Fibroblast of lung (primary cell): ENCODE results near the gene L1CAM. TPM values are rescaled to one million over a fixed set of nuclear protein-coding genes. Genes with fewer than 3 reads are reported as not detected.

ENCODE experiments used
- DNase-seq, 2 donors: peaks; one replicate each; pipeline versions ENCODE4 v3.0.0 to v3.0.0-alpha.2; 2010; ENCODE audit warnings: low read depth in 2 of 2
- H2AFZ ChIP-seq: 2 replicates; pipeline ENCODE4 v1.5.1; 2012; ENCODE audit warnings: low read length, control low read depth, inconsistent platforms
- H3K27ac ChIP-seq: 2 replicates; pipeline ENCODE4 v1.5.1; 2011; ENCODE audit warnings: low read length, control low read depth; ENCODE audit not compliant: insufficient read depth
- H3K27me3 ChIP-seq: 2 replicates; pipeline ENCODE4 v1.5.1; 2011; ENCODE audit warnings: mild to moderate bottlenecking, low read length; ENCODE audit not compliant: control insufficient read depth, insufficient read depth
- H3K36me3 ChIP-seq: 2 replicates; pipeline ENCODE4 v1.5.1; 2011; ENCODE audit warnings: low read length; ENCODE audit not compliant: control insufficient read depth, insufficient read depth
- H3K4me1 ChIP-seq: 2 replicates; pipeline ENCODE4 v1.5.1; 2011; ENCODE audit warnings: low read length; ENCODE audit not compliant: control insufficient read depth, insufficient read depth; ENCODE audit errors: extremely low read depth
- H3K4me2 ChIP-seq: 2 replicates; pipeline ENCODE4 v1.5.1; 2011; ENCODE audit warnings: low read length, control low read depth; ENCODE audit not compliant: insufficient read depth; ENCODE audit errors: extremely low read depth
- H3K4me3 ChIP-seq, 4 experiments: fragments of 200-600 bp in 1 of 4; sonication (generic) in 1 of 4; replicated peaks in 1 of 4; 2 replicates each; pipeline ENCODE4 v1.5.1; 2011 to 2016; ENCODE audit warnings: low read length in 4 of 4, low read depth in 3 of 4, mild to moderate bottlenecking in 3 of 4, control low read depth in 2 of 4, inconsistent platforms in 1 of 4, mixed read lengths in 1 of 4; ENCODE audit not compliant: insufficient read depth in 1 of 4; ENCODE audit errors: control extremely low read depth in 1 of 4
- H3K79me2 ChIP-seq: 2 replicates; pipeline ENCODE4 v1.5.1; 2012; ENCODE audit warnings: mild to moderate bottlenecking, low read length, inconsistent platforms; ENCODE audit not compliant: control insufficient read depth, insufficient read depth
- H3K9ac ChIP-seq: 2 replicates; pipeline ENCODE4 v1.5.1; 2011; ENCODE audit warnings: mild to moderate bottlenecking, low read length, control low read depth; ENCODE audit not compliant: insufficient read depth
- H3K9me3 ChIP-seq: 2 replicates; pipeline ENCODE4 v1.5.1; 2012; ENCODE audit warnings: low read depth, low read length; ENCODE audit not compliant: control insufficient read depth, insufficient read depth
- H4K20me1 ChIP-seq: 2 replicates; pipeline ENCODE4 v1.5.1; 2011; ENCODE audit warnings: low read length; ENCODE audit not compliant: control insufficient read depth, insufficient read depth; ENCODE audit errors: extremely low read depth
- CTCF ChIP-seq, 2 donors: IDR thresholded peaks in 1 of 2; conservative IDR thresholded peaks in 1 of 2; 1 replicate in 1 of 2; 2 replicates in 1 of 2; pipeline ENCODE4 v1.5.1; 2011 to 2012; ENCODE audit warnings: low read length in 2 of 2, control low read depth in 1 of 2, inconsistent platforms in 1 of 2, low read depth in 1 of 2, mild to moderate bottlenecking in 1 of 2
- EZH2 ChIP-seq: IDR thresholded peaks from 2 replicates; pipeline ENCODE4 v1.5.1; 2012; ENCODE audit warnings: low read length, control low read depth, mild to moderate bottlenecking; ENCODE audit errors: missing control alignments
- polyA plus RNA-seq, 2 donors: library from polyadenylated mRNA; depleted of rRNA in 1 of 2; stranded (reverse) in 1 of 2; unstranded in 1 of 2; fragments of >200 nt; gene quantifications; 2 replicates each; pipeline ENCODE4 v1.2.1, GENCODE V29; 2011 to 2012; ENCODE audit warnings: missing spikeins in 1 of 2
- total RNA-seq: library from RNA; depleted of rRNA; stranded (reverse); fragments of >200 nt; gene quantifications from 2 replicates; pipeline ENCODE4 v1.2.1, GENCODE V29; 2014

L1CAM gene
- total and polyA plus RNA-seq, 2 donors (not counting 1 experiment from before 2014, with no cell fraction given): 0.99 to 1.7 TPM

GRCh38 chrX:153869473-153870287 lies 16.3 kb downstream of the L1CAM start:
- Histone ChIP-seq H3K79me2 (no peaks in the 10 kb centered on the region), H3K27ac (no peak overlapping the region), H3K4me3 (no peak overlapping the region), H4K20me1 (no peaks in the 10 kb centered on the region), H3K36me3 (no peaks in the 10 kb centered on the region), H3K4me1 (no peaks in the 10 kb centered on the region), H3K4me2 (no peak overlapping the region), H3K27me3 (no peaks in the 10 kb centered on the region), H2AFZ (no peak overlapping the region), H3K9ac (no peak overlapping the region), H3K9me3 (no peaks in the 10 kb centered on the region)
- TF ChIP-seq EZH2 (no peak), CTCF (conservative IDR thresholded peaks at IDR 0.05 in 1 of 2, IDR thresholded peaks at IDR 0.05 in 1 of 2; ENCODE audit: low read depth in 1 of 2, low read length in 2 of 2) (no peak)
- no peak for DNase-seq

- H2AFZ ChIP-seq: no peak overlapping the region
- no peaks in the 10 kb centered on the region for H4K20me1 ChIP-seq
- no peaks in the 10 kb centered on the region for H3K36me3 ChIP-seq
- no peak for DNase-seq
- H3K27me3 ChIP-seq: no peaks in the 10 kb centered on the region
- no peak overlapping the region for H3K9ac ChIP-seq
- H3K4me3 ChIP-seq: no peak overlapping the region
- H3K4me2 ChIP-seq: no peak overlapping the region
- H3K79me2 ChIP-seq: no peaks in the 10 kb centered on the region
- no peaks in the 10 kb centered on the region for H3K4me1 ChIP-seq
- TF ChIP-seq EZH2: no peak
- TF ChIP-seq CTCF (conservative IDR thresholded peaks at IDR 0.05 in 1 of 2, IDR thresholded peaks at IDR 0.05 in 1 of 2; ENCODE audit: low read depth in 1 of 2, low read length in 2 of 2): no peak
- H3K9me3 ChIP-seq: no peaks in the 10 kb centered on the region
- no peak overlapping the region for H3K27ac ChIP-seq
These were observed 17.1 kb downstream of the L1CAM start for GRCh38 chrX:153868576-153869472.

- DNase-seq: no peak
- H3K9ac ChIP-seq: no peak overlapping the region
These were observed 18.3 kb downstream of the L1CAM start for GRCh38 chrX:153867671-153868070.

More at GRCh38 chrX:153867671-153868070, 18.3 kb downstream of the L1CAM start:
- Histone ChIP-seq H3K4me3 (no peak overlapping the region), H3K4me1 (no peaks in the 10 kb centered on the region), H3K27ac (no peak overlapping the region), H4K20me1 (no peaks in the 10 kb centered on the region), H3K9me3 (no peaks in the 10 kb centered on the region), H3K36me3 (no peaks in the 10 kb centered on the region), H3K79me2 (no peaks in the 10 kb centered on the region), H2AFZ (no peak overlapping the region), H3K27me3 (no peaks in the 10 kb centered on the region), H3K4me2 (no peak overlapping the region)
- TF ChIP-seq EZH2 (no peak), CTCF (conservative IDR thresholded peaks at IDR 0.05 in 1 of 2, IDR thresholded peaks at IDR 0.05 in 1 of 2; ENCODE audit: low read depth in 1 of 2, low read length in 2 of 2) (no peak)
